GM18526 (cell line): ENCODE results near the gene ASPSCR1.

Experiments used
- POLR2A ChIP-seq: IDR thresholded peaks from 3 replicates; pipeline ENCODE4 v1.6.1; 2011; ENCODE audit not compliant: insufficient read length; ENCODE audit errors: extremely low read depth

The ASPSCR1 gene

DNA sequence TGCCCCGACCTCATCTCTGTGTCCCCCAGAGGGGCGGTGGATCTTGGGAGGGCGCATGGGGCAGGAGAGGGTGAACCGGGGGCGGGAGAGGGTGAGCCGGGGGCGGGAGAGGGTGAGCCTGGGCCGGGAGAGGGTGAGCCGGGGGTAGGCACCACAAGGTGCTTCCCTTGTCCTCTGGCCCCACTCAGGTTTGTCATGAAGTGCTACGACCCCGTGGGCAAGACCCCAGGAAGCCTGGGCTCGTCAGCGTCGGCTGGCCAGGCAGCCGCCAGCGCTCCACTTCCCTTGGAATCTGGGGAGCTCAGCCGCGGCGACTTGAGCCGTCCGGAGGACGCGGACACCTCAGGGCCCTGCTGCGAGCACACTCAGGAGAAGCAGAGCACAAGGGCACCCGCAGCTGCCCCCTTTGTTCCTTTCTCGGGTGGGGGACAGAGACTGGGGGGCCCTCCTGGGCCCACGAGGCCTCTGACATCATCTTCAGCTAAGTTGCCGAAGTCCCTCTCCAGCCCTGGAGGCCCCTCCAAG, 18.9 kb downstream of the ASPSCR1 start:
- no peak for TF ChIP-seq POLR2A

DNA sequence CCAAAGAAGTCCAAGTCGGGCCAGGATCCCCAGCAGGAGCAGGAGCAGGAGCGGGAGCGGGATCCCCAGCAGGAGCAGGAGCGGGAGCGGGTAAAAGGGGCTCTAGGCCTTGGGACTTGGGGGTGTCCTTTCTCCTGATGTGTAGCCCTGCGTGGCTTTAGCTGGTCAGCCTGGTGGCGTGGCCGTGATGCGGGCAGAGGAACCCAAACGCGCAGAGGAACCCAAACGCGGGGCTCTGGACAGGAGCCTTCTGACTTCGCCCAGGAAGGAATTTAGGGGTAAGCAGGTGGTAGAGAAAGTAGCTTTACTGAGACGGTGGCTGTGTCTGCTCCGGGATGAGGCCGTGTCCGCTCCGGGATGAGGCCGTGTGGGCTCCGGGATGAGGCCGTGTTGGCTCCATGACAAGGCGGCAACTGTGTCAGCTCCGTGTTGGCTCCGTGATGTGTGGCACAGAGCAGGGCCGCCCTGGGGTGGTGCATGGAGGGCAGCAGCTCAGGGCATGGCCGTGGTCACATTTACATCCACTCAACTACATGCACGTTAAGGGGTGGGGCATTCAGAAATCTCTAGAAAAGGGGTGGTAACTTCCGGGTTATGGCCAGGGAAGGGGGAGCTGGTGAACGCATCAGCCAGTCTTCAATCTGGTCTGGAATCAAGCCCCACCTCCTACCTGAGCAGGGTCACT, 19.5 kb downstream of the ASPSCR1 start:
- TF ChIP-seq POLR2A = no peak

DNA sequence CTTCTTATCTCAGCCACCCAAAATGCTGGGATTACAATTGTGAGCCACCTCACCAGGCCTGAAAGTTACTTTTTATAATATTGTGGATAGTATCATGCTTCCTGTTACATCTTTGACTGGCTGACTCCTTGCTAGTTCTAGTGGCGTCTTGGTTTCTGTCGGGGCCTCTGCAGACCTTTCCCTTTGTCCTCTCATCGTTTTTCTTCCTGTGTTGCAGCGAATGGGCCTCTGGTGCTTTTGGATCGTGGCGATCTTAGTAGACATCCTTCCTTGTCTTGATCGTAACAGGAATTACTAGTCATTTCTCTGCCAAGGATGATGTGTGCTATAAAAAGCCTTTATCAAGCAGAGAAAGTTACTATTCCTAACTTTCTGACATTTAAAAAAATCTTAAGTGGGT, 20.8 kb downstream of the ASPSCR1 start:
- no peak for TF ChIP-seq POLR2A

DNA sequence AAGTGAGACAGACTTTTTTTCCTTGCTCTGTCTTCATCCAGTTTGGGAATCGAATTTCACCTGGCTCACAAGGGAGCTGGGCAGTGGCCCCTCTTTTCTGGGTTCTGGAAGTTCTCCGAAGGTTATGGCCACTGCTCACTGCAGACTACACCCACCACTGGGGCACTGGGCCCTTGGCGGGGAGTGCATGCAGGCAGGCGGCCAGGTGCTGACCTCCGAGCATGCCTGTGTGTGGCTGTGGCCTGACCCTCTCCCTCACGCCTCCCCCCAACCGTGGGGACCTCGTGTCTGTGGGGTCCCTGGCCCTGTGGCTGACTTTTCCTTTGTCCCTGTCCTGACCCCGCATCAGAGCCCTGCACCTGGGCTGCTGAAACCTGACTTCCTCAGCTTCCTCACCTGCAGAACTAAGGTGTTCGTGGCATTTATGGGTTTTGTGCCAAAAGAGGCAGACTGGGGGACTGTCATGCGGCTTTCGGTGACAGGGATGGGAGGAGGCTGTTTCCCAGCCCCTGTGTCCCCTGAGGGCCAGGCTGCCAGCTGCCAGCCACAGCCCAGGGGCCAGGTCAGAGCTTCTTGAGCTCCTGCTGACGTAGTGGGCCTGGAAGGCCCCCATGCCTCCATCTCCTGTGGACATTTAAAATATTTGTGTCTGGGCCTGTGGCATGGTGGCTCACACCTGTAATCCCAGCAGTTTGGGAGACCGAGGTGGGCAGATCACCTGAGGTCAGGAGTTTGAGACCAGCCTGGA, 21.4 kb downstream of the ASPSCR1 start:
- TF ChIP-seq POLR2A = no peak

DNA sequence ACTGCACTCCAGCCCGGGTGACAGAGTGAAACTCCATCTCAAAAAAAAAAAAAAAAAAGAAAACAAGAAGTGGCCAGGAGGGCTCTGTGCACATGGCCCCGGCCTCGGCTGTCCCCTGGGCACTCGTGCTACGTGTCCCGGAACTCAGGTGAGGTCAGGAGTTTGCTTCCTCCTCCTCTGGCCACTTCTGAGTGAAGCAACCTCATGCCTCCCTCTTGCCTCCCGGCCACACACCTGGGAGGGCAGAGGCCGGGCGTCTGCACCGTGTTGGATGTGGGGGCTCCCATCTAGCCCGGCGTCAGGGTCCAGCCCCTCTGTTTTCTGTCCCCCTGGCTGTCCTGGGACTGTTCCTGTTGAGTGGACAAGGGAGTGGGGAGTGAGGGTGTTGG, 22.2 kb downstream of the ASPSCR1 start:
- TF ChIP-seq POLR2A = no peak

DNA sequence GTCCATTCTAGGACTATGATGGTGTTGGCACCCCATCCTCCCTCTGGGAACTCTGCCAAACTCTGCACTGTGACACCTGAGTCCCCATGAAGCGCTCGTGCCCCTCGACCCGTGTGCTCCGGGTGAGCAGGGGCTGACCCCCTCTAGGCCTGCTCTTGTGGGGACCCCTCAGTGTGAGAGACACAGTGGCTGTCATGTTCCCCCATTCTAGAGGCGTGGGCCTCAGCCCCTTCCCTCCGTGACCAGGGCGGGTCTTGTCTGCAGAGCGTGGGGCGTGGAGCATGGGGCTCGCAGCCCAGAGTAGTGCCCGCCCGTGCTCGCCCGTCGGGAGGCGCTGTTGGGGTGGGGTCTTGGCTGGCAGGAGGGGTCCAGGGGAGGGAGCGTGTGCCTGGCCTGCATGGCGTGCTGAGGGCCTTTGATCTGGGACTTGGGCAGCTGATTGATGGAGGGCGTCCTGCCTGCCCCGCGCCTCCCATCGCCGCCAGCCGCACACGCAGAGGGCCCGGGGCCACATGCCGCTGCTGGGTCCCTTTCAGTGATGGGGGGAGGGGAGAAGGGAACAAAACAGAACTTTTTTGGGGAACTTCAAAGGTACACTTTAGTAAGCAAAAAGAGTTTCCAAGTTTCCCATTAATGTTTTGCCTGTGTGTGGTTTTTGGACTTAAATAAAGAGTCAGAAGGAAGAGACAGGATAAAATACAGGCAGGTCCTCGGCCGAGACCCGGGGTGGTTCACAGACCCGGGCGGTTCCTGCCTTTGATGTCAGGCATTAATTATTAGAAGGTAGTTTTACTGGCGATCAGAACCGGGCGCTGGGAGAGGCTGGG, 22.8 kb downstream of the ASPSCR1 start:
- TF ChIP-seq POLR2A = no peak

DNA sequence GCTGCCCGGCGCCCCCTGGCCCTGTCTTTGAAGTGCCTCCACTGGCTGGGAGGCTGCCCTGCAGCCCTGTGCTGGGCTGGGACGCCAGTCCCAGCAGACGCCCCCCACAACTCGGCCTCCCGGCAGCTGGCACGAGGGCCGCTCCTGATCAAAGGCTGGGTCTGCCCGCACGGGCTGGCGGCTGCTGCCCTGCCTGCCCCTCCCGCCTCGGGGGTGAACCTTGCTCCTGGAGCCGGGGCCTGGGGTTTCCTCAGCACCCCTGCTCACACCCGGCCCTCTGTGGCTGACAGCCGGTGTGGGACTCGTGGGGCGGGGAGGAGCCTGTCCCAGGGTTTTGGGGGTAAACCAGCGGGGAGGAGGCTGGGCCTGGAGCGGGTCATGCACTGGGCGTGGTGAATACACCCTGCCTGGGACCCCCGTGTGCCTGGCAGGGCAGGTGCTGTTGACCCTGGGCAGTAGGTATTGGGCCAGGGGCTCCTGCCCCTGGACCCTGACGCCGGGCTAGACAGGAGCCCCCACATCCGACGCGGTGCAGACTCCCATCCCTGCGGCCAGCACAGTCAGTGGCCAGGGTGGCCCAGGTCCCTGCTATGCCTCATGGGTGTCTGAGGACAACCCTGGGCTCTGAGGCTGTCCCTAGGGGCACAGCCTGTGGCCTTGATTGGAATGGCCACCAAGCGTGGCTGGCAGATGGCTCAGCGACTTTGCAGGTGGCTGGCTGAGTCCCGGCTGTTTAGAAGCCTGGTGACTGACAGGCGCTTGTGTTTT, 23.6 kb downstream of the ASPSCR1 start:
- no peak for TF ChIP-seq POLR2A

DNA sequence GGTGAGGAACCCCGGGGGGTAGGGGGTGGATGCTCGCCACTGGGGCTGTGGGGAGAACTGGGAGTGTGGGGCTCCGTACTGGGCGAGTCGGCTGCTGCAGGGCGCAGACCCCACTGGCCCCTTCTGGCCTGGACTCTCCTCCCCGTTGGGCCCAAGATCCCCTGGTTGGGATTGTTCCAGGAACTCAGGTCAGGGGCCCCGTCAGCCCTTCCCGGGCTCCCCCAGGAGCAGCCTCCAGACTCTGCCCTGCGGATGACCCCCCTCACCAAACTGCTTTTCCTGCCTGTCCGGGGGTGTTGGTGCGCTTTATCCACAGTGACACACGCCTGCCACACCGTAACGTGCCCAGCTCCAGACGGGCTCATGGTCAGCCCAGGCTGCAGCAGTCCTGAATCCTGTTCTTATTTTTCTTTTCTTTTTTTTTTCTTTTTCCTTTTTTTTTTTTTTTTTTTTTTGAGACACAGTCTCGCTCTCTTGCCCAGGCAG, 24.2 kb downstream of the ASPSCR1 start:
- TF ChIP-seq POLR2A = no peak

DNA sequence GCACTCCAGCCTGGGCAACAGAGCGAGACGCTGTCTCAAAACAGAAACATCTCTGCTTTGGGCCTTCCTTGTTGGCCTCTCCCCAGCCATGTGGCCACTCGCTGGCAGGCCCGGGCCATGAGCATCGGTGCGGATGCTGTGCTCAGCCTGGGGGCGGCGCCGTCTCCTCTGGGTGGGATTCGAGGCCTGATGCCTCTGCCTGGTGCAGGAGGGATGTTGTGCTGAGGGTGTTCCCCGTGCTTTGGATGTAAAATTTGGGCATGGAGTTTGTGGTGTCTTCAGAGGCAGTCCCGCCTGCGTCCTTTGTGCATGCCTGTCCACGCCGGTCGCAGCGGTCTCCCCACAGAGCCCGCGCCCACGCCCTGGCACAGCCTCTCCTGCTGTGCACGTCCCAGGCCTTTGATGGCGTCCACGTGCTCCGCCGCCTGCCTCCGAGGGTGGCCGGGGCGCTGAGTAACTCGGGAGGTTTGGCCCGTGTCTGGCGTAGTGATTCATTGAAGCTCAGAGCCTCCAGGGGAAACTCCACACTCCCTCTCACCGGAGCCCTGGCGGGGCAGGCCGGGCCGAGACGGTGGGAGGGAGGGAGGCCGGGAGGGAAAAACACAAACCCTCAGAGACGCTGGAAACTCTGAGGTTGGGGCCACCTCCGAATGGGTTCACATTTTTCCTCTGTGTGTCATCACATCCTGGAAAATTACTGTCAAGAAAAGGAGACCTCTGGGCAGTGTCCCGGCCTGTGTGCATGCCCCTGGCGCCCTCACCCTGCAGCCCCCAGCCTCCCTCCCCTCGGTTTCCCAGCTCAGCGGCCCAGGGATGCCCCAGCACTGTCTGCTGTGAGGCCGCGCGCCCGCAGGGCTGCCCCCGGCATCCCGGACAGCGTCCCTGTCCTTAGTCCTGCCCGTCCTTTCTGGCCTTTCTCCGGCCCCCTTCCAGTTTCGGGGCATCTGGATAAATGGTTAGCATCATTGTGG, 26.3 kb downstream of the ASPSCR1 start:
- TF ChIP-seq POLR2A = no peak

DNA sequence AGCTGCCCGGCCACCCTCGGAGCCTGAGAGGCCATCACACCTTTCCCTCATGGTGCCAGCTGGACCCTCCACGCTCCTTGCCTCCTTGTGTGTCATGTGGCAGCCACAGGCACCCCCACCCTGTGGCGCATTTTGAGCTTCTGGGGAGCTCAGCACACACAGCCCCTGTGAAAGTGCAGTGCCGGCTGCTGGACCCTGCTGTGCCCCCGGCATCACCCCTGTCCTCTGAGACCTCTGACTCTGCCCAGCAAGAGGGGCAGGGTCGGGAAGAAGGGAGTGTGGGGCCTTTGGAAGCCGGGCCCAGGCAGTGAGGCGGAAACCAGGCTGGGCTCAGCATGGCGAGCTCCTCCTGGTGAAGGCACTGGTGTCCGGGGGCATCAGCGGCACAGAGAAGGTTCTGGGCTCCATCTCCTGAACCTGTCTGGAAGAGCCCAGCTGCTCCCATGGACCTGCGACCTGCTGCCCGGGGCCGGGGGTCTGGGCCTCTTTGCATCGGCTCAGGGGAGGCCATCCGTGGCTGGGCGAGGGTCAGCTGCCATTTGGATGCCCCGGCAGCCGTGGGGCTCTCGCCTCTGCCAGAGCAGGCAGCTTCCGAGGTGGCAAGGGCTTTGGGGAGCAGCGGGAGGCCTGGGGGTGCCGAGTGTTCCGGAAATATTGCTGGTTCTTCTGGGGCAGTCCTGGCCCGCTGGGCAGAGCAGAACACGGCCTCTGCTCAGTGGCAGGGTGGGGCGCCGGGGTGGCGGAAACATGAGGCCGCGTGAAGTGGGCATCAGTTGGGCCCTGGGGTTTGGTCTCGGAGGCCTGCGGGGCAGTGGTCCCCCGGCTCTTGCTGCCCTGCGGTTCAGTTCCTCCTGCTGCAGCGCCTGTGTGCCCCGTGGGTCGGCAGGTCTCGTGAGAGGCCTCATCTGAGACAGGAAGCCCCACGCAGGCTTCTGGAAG, 27.4 kb downstream of the ASPSCR1 start:
- no peak for TF ChIP-seq POLR2A

DNA sequence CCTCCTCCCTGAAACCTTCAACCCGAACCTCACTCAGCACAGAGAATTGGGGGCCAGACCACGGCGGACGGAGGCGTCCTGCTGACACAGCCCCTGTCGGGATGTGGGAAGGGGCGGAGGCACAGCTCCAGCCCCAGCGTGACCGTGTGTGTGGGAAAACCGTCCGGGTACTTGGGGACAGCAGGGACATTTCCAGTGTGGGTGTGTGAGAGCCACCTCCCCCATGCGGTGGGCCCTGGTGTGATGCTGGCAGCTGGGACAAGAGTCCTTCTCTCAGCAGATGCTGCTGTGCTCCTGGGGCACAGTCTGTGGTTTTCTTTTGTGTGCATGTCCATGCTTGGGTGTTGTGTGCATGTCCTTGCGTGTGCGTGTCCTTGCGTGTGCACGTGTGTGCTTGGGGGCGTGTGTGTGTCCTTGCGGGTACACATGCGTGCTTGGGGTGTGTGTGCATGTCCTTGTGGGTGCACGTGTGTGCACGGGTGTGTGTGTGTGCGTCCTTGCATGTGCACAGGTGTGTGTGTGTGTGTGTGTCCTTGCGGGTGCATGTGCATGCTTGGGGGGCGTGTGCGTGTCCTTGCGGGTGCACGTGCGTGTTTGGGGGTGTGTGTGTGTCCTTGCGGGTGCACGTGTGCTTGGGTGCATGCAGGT, 28.4 kb downstream of the ASPSCR1 start:
- TF ChIP-seq POLR2A = no peak
